WERI-Rb-1 (cell line): Measurements from ENCODE around the gene MAP4K1.

Experiments
- DNase-seq: peaks from one replicate; pipeline ENCODE4 v3.0.0-alpha.2; 2020
- H3K27ac ChIP-seq: fragments of 250-450 bp; sonication (Bioruptor Pico); 2 replicates; pipeline ENCODE4 v1.5.1; 2020; ENCODE audit warnings: mild to moderate bottlenecking, moderate library complexity
- H3K27me3 ChIP-seq: fragments of 250-450 bp; sonication (Bioruptor Pico); 2 replicates; pipeline ENCODE4 v1.5.1; 2021; ENCODE audit warnings: mild to moderate bottlenecking, low read depth, moderate library complexity; ENCODE audit not compliant: insufficient read depth, severe bottlenecking
- H3K36me3 ChIP-seq: fragments of 250-450 bp; sonication (Bioruptor Pico); 2 replicates; pipeline ENCODE4 v1.5.1; 2020; ENCODE audit warnings: mild to moderate bottlenecking, moderate library complexity
- H3K4me3 ChIP-seq: 2 replicates; pipeline ENCODE4 v1.5.1; 2011; ENCODE audit warnings: low read depth, mild to moderate bottlenecking, control low read depth, low read length
- H3K9me3 ChIP-seq: fragments of 250-450 bp; sonication (Bioruptor Pico); 2 replicates; pipeline ENCODE4 v1.5.1; 2021; ENCODE audit warnings: mild to moderate bottlenecking, moderate library complexity; ENCODE audit not compliant: severe bottlenecking
- TF ChIP-seq, protein P1 (sequence below): IDR thresholded peaks from 2 replicates; pipeline ENCODE4 v1.5.1; 2011; ENCODE audit warnings: low read depth, mild to moderate bottlenecking, control low read depth, inconsistent platforms, low read length

The MAP4K1 gene

DNA sequence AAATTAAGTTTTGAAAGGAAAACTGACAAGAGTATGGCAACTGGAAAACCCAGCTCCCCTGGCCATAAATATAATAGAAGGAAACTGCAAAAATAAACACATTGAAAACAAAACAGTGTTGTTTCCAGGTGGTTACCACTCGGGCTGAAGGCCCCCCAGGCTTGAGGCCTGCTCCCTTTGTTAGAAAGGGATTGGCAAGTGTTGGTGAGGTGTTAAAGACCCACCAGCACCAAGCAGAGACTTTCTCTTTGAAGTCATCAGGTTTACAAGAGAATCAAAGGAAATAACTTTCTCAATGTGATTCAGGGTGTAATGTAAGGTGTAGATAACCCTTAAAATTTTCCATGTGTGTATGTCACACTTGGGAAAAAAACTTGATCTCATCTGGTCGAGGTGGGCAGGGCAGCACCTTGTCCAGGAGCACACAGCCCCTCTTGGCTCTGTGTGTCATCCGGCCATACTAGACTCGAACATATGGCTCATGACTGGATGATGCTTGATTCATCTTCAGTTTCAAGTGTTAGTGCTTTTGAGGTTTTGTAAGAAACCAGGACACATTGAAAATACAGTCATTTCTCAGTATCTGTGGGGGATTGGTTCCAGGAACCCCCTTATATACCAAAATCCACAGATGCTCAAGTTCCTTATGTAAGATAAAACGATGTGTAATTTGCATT is 37.5 kb upstream of the MAP4K1 start:
- Histone ChIP-seq H3K4me3 (no peak overlapping the region), H3K9me3 (no peaks in the 10 kb centered on the region), H3K27me3 (no peaks in the 10 kb centered on the region), H3K27ac (peak overlapping the region; percentile 80), H3K36me3 (peaks cover 61% of the 10 kb centered on the region)
- TF ChIP-seq, protein P1, sequence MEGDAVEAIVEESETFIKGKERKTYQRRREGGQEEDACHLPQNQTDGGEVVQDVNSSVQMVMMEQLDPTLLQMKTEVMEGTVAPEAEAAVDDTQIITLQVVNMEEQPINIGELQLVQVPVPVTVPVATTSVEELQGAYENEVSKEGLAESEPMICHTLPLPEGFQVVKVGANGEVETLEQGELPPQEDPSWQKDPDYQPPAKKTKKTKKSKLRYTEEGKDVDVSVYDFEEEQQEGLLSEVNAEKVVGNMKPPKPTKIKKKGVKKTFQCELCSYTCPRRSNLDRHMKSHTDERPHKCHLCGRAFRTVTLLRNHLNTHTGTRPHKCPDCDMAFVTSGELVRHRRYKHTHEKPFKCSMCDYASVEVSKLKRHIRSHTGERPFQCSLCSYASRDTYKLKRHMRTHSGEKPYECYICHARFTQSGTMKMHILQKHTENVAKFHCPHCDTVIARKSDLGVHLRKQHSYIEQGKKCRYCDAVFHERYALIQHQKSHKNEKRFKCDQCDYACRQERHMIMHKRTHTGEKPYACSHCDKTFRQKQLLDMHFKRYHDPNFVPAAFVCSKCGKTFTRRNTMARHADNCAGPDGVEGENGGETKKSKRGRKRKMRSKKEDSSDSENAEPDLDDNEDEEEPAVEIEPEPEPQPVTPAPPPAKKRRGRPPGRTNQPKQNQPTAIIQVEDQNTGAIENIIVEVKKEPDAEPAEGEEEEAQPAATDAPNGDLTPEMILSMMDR, result no peak
- no peak for DNase-seq

DNA sequence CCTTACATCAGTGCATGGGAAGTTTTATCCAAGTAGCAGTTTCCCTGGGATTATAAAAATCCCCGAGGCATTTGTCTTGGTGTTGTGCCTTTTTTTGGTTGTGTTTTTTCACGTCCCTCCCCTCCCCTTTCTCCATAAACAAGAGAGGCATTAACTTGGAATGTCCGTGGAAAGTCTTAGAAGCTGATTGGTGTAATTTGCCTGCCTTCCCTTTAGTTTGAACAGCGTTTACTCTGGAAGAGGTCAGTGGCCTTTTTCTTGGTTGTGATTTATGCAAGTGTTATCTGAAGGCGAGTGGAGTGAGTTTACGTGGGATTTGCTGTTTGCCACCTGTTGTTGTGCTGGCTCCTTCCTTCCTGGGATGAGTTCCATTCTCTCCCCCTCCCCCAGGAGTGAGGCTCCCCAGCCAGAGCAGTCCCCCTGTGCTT is 36.9 kb upstream of the MAP4K1 start:
- Histone ChIP-seq H3K4me3 (no peak overlapping the region; the same call in 1 of the 2 replicates), H3K27me3 (no peaks in the 10 kb centered on the region), H3K9me3 (no peaks in the 10 kb centered on the region), H3K27ac (peak overlapping the region; percentile 80), H3K36me3 (peaks cover 58% of the 10 kb centered on the region)
- DNase-seq, result peak; percentile 66
- TF ChIP-seq, protein P1, result no peak

DNA sequence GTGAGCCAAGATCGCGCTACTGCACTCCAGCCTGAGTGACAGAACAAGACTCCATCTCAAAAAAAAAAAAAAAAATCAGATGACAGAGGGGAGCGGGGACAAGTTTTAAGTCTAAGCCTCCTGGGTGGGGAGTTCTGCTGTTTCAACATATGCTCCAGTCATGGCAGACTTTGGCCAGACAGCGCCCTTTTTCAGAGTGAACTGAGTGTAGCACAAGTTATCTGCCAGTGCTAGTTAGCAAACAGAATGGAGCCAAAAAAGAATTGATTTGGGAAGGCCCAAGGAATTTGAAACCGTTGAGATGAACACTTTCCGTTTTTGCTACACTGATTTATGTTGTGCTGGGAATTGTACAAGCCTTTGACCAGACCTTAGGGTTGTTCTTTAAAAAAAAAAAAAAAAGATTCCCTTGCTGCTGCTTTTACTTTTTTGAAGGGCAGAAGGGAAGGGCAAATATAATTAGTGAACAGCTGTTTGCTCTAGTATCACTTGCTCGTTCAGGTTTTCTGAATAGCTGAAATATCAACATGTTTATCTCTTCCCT is 35.3 kb upstream of the MAP4K1 start:
- H3K27ac ChIP-seq, result peak overlapping the region; percentile 80
- no peaks in the 10 kb centered on the region for H3K27me3 ChIP-seq
- TF ChIP-seq, protein P1, result no peak
- no peaks in the 10 kb centered on the region for H3K9me3 ChIP-seq
- H3K36me3 ChIP-seq, result peaks cover 47% of the 10 kb centered on the region
- peak; percentile 63 for DNase-seq
- H3K4me3 ChIP-seq, result peak overlapping the region; percentile 9

DNA sequence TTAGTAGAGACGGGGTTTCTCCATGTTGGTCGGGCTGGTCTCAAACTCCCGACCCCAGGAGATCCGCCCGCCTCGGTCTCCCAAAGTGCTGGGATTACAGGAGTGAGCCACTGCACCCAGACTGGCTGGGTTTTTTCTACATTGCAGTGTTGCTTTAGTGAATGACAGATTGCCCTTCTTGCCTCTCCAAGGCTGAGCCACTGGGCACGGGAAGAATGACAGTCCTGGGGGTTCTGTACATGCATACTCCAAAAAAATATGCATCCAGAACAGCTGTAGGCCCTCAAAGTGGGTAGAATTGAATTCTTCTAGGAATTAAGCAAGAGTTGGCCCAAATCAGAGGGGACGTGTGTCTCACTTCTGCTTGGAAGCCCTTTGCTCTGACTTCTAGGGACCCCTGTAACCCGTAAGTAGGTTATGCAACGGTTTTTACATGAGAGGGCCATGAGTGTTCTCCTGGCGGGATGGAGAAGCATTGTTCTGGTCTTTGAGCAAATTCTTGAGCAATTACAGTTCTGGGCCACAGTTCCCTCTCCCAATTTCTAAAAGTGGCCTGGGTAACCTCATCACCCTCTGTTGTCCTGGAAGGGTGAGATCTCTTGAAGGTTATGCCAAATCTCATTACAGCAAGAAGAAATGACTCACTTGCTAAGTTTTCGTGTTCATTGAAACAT is 33.3 kb upstream of the MAP4K1 start:
- Histone ChIP-seq H3K27me3 (no peaks in the 10 kb centered on the region), H3K36me3 (peaks cover 28% of the 10 kb centered on the region), H3K9me3 (no peaks in the 10 kb centered on the region), H3K27ac (peak overlapping the region; percentile 80), H3K4me3 (peak overlapping the region; percentile 80)
- DNase-seq, result no peak
- TF ChIP-seq, protein P1, result no peak

DNA sequence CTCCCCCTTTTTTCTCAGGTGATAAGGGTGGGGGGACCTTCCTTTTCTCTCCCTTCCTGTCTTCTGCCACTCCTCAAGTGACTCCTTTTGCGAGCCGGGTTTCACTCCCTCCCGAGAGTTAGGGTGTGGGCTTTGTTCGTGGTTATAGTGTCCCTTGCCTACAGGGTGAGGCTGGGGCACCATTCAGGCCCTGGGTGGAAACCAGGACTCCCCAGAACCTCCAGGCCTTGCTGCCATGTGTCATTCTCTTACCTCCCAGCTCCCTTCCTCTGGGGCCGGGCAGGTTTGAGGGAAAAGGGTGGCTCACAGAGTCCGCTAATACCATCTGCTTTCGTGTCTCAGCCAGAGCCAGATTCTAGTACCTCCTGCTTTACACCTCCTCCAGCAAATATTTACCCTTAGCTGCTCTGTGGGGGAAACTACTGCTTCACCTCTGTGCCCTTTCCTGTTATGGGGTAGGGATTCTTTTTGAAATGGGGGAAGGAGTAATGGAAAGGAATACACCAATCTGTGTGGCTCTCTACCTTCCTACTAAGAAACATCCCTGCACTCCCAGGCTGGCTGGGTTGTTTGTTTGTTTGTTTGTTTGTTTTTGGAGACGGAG is 32.5 kb upstream of the MAP4K1 start:
- H3K27me3 ChIP-seq, result no peaks in the 10 kb centered on the region
- H3K36me3 ChIP-seq, result peaks cover 20% of the 10 kb centered on the region
- peak; percentile 28 for DNase-seq
- TF ChIP-seq, protein P1, result no peak
- peak overlapping the region; percentile 80 for H3K27ac ChIP-seq
- H3K4me3 ChIP-seq, result peak overlapping the region; percentile 80
- H3K9me3 ChIP-seq, result no peaks in the 10 kb centered on the region
